Stomach (tissue), 4 donors: Measurements from ENCODE around the gene ULK4.

Source experiments
- EP300 ChIP-seq: sonication (generic); formaldehyde crosslinking; IDR thresholded peaks from one replicate; pipeline ENCODE4 v1.6.1; 2017; ENCODE audit warnings: antibody characterized with exemption
- POLR2A ChIP-seq, 4 donors: fragments of 450-650 bp; IDR thresholded peaks; one replicate each; pipeline ENCODE4 v1.6.1; 2016; ENCODE audit warnings: antibody characterized with exemption in 4 of 4, control low read depth in 2 of 4, mild to moderate bottlenecking in 1 of 4, moderate library complexity in 1 of 4
- TF ChIP-seq, protein P1 (sequence below), 7 experiments: fragments of 450-650 bp in 4 of 7; fragments of 200-600 bp in 3 of 7; sonication (generic) in 3 of 7; IDR thresholded peaks; one replicate each; pipeline ENCODE4 v1.5.1; 2016 to 2019; ENCODE audit warnings: antibody characterized with exemption in 7 of 7, control low read depth in 2 of 7, mild to moderate bottlenecking in 1 of 7

DNA sequence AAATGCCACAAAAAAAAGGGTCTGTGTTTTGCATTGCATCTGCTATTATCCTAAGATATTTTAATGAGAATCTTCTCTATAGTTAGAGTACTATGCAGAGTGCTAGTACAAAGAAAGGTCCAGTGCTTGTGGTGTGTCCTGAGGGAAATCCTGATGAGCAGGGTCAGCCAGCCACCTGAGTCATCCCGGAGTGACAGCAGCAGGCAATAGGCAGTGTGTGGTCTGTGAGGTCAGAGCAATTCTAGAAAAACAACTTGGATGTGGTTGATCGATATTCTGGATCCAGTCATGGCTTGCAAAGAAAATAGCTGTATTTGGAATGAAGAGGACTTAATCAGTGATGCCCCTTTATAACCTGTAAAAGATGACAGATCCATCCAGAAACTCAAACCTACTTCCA lies 643.4 kb downstream of the ULK4 start:
- TF ChIP-seq, protein P1, sequence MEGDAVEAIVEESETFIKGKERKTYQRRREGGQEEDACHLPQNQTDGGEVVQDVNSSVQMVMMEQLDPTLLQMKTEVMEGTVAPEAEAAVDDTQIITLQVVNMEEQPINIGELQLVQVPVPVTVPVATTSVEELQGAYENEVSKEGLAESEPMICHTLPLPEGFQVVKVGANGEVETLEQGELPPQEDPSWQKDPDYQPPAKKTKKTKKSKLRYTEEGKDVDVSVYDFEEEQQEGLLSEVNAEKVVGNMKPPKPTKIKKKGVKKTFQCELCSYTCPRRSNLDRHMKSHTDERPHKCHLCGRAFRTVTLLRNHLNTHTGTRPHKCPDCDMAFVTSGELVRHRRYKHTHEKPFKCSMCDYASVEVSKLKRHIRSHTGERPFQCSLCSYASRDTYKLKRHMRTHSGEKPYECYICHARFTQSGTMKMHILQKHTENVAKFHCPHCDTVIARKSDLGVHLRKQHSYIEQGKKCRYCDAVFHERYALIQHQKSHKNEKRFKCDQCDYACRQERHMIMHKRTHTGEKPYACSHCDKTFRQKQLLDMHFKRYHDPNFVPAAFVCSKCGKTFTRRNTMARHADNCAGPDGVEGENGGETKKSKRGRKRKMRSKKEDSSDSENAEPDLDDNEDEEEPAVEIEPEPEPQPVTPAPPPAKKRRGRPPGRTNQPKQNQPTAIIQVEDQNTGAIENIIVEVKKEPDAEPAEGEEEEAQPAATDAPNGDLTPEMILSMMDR (IDR thresholded peaks at IDR 0.05) = no peak
- TF ChIP-seq EP300 (no peak), POLR2A (IDR thresholded peaks at IDR 0.05) (no peak)
